Activated CD8-positive, alpha-beta memory T cell treated with anti-CD3 and anti-CD28 coated beads, Interleukin-2, amount 50 U/mL, for 4 hours (primary cell): Measurements from ENCODE around the gene CCDC122.

Source experiments
- DNase-seq: peaks from one replicate; pipeline ENCODE4 v3.0.0-alpha.2; 2020

The CCDC122 gene

GRCh38 chr13:43878892-43879754, at the start of gene CCDC122:
CCDC122 (minus strand) TSS chr13:43879740; CDS start chr13:43869376, 10,364 bp downstream.
- peak; percentile 77 for DNase-seq

DNA sequence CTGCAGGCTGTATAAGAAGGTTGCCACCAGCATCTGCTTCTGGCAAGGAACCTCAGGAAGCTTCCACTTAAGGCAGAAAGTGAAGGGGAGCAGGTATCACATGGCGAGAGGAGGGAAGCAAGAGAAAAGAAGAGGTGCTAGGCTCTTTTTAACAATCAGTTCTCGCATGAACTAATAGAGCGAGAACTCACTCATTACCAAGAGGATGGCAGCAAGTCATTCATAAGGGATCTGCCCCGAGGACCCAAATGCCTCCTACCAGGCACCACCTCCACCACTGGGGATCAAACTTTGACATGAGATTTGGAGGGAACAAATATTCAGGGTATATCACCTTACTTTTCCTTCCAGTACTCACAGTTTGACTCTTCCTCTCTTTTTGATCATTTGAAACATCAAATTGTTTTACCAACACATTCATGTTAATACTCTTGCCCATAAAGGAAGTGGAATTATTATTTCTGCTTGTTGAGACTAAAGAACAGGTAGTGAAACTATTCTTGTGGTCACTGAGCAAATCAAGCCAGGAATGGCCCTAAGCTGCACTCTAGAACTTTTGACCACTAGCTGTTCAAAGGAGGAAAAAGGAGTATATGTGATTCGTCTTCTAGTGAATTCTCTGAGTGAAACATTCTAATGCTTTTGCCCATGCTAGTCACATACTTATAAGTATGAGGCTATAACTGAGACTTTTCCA, 45.2 kb upstream of the CCDC122 start:
- DNase-seq = no peak

DNA sequence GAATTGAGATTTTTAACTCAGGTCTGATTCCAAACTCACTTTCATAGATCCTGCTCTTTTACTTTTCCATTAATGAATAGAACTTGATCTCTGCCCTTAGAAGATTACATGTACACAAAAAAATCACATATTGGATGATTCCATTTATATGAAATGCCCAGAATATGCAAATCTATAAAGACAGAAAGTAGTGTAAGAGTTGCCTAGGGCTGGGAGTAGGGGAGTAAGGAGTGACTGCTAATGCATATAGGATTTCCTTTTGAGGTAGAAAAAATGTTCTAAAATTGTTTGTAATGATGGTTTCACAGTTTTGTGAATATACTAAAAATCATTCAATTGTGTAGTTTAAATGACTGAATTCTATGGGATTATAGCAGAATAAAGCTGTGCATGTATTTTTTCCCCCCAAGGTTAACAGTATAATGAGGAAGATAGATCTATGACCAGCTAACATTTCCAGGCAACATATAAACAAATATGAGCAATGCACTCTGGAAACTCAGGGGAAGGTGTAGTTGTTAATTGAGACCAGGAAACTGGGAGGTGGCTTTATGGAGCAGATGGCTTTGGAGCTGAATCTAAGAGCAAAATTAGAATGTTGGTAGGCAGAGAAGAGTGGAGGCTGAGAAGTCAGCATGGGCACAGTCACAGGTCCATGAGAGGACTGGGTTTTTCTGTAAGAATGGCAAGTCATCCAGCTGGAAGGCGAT, 41.6 kb upstream of the CCDC122 start:
- DNase-seq = no peak

DNA sequence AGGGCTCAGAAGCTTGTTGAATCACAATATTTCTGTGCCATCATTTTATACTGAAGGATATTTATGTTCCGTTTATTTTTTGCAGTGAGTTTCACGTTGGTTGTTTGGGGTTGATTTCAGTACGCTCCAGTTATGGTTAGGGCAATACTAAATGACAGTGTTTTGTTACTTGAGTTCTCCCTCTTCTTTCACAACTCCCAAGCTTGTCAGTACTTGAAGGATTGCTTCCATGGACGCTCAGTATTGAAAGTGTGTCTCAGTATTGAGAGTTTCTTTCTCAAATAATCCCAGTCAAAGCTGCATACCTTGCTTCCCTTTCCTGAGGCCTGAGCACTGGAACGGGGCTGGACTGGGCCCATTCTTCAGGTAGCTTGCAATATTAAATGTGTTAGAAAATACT, 39.1 kb upstream of the CCDC122 start:
- no peak for DNase-seq

DNA sequence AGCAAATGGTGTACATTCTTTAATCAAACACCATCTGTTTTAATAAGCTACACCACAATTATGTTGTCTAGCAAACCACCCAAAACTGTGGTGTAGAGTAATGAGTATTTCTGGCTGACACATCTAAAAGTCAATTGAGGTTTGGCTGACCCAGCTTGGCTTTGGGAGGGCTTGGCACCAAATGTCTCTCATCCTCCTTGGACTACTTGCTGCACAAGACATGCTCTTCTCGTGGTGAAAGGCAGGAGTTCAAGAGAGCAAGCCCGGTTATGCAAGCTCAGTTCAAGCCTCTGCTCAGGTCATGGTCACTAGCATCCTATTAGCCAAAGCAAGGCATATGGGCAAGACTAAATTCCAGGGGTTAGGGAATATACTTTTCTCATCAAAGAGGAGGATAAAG, 37.3 kb upstream of the CCDC122 start:
- no peak for DNase-seq

DNA sequence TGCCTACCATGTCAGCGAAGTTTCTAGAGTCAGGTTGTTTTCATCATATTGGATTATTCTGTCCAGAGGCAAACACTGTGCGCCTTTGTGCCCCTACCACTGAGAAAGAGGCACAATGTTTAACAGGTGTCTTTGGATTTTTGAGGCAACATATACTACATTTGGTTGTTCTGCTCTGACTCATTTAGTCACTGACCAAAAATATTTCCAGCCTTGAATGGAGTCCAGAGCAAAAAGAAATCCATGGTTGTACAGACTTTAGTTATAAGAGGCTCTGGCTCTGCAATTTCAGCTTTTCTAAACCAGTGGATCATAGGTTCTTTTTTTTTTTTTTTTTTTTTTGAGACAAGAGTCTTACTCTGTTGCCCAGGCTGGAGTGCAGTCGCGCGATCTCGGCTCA, 35.9 kb upstream of the CCDC122 start:
- no peak for DNase-seq

DNA sequence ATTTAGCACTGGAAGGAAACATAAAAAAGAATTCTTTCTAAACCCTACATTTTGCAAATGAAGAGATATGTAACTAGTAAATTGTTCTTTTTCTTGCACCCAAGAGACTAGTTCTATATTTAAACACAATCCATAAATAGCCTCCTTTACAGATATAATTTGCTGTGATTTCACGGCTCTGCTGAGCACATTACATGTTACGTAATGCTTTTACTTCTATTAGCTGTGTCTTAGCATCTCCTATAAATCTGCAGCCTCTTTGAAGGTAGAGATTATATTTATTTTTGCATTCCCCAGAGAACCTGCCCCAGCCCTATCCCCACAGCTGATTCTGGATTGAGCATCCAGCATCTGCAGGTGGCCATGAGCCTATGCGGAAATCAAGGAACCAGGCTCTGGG, 32.3 kb upstream of the CCDC122 start:
- no peak for DNase-seq

DNA sequence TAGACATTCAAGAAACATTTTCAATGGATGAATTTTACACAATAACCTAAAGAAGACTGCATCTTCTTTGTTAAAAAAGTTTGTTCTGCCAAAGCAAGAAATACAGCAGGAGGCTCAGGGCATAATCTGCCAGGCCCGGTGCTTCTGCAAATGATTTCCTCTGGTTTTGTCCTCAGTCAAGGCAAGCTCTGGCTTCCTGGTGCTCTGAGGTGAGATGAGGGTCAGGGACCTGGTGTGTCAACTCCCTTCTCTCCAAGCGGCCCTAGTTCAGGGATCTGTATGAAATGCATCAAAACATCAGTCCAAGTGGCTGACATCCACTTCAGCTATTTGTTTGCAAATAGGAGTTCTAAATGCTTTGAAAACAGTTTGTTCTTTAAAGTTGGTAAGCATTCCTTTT, 31.7 kb upstream of the CCDC122 start:
- no peak for DNase-seq

DNA sequence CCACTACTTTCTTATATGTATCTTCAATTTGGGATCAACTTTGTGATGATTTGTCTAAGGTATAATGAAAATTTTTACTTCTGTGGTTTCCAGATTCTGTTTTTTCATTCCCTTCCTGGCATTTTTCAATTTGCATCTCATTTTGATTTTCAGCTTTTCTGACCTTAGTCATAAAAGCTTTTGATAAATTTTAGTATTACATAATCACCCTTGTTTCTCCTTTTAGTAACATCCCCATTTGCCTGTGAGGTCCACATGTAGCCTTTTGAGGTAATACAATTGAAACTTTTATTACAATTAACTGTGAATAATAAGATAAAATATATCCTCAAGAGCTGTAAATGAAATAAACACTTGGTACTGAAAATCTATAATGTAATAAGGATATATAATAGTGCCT, 31.3 kb upstream of the CCDC122 start:
- no peak for DNase-seq

GRCh38 chr13:43908156-43909126, 28.9 kb upstream of the CCDC122 start:
- DNase-seq = no peak

GRCh38 chr13:43905435-43906031, 26.0 kb upstream of the CCDC122 start:
- peak; percentile 15 for DNase-seq

- no peak for DNase-seq
Observed at GRCh38 chr13:43895940-43896339, 16.4 kb upstream of the CCDC122 start.

DNA sequence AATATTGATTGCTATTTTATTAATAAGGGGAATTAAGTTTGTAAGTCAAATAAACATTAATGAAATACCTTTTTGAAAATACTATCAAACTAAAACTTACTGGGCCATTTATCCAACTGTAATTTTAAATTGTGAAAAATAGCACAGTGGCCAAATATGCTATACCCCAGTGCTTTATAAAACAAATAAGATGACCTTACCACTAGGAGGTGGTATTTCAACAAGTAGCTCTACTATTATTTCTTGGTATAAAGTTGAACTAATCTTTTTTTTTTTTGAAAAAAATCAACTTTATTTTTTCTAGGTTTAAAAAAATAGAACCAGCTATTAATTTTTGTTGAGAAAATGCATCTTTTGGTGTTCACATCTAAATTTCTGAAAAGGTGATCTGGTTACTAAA, 14.9 kb upstream of the CCDC122 start:
- no peak for DNase-seq

DNA sequence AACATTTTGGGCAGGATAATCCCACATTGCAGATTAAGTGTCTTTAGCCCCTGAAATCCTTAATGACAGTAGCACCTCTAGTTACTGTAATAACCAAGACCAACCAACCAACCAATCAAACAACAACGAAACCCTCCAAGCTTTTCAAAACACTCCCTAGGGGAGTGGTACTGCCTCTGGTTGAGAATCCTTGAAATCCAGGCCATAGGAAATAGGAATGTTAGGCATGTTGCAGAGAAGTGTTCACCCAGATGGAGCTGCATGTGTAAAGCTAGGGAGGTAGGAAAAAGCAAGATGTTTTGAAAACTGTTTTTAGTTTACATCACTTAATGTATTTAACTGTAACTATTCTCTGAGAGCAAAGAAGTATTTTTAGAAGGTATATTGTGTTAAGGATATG, 4.7 kb upstream of the CCDC122 start:
- DNase-seq = no peak

DNA sequence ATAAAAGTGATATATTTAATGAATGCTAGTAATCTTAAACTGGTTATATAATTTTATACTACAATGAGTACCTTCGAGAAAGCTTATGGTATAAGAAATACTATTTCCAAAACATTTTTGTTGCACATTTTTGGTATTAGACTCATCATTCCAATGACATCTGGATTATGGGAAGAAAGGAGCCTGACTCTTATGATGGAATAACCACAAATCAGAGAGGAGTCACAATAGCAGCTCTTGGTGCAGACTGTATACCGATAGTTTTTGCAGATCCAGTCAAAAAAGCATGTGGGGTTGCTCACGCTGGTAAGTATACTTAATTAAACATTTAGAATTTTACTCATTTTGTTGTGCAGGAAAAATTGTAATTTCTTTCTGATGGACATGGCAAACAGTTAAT, 4.1 kb upstream of the CCDC122 start:
- no peak for DNase-seq

- no peak for DNase-seq
Observed at GRCh38 chr13:43881580-43881979, 2.0 kb upstream of the CCDC122 start.

DNA sequence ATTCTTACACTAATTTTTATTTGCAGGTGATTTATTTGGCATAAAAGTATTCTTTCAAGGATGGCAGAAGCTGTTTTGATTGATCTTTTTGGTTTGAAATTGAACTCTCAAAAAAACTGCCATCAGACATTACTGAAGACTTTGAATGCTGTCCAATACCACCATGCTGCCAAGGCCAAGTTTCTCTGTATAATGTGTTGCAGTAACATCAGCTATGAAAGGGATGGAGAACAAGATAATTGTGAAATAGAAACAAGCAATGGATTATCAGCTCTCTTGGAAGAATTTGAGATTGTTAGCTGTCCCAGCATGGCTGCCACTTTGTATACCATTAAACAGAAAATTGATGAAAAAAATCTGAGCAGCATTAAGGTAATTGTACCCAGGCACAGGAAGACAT, 1.4 kb upstream of the CCDC122 start:
- no peak for DNase-seq

GRCh38 chr13:43880214-43880855, 795 bp upstream of the CCDC122 start:
- DNase-seq = no peak

GRCh38 chr13:43879755-43880181, 228 bp upstream of the CCDC122 start, which contains the start of gene LACC1:
LACC1 (plus strand) TSS chr13:43879904; CDS start chr13:43880986, 1,082 bp downstream.
- DNase-seq = peak; percentile 41

DNA sequence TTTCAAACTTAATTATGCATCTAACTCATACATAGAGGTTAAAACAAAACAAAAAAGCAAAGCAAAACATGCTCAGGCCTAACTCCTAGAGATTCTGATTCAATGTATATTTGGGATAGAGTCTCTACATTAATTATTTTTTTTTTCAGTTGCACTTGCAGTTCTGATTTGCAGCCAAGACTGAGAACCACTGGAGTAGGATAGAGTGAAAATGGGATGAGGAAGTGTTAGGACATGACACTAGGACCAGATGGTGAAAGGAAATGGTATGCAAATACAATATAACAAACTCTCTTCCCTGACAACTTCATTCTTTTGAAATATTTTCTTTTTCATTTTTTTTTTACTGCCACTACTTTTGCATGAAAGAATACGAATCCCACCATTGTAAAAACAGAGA, 1.8 kb downstream of the CCDC122 start:
- no peak for DNase-seq

GRCh38 chr13:43877326-43877725, 2.2 kb downstream of the CCDC122 start:
- no peak for DNase-seq
